NOMO-1 treated with DMSO at 0.1 percent for 48 hours (cell line): ENCODE measurements around the gene HSF5.

ENCODE experiments used
- DNase-seq: peaks from one replicate; lab custom pipeline; 2025; ENCODE audit not compliant: unreplicated experiment; lab: John Stamatoyannopoulos, UW

The HSF5 gene

DNA sequence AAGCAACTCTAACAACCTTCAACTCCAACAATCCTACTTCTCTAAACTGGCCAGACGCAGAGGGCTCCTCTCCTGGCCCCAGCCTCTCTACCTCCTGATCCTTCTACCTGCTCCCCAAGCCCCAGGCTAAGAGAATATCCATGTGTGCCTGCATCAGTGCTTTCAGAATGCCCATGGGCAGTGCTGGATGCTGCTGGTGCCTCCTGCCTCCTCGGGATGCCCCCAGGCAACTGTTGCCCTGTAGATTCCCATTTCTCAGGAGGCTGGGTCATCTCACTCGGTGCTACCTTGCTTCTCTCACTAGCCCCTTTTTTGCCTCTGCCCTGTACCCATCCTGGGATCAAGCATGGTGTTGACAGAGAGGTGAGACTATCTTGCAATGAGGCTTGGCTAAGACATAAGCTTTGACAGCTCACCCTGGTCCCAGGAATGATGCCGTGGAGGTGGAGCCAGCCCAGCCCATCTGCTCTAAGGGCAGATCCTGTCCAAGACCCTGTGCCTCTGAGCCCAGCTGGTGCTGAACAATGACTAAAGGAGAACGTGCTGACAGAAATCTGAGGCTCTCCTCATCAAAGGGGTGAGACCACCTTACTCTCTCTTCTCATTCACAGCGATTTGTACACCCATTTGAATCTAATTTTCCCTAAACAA, 116.8 kb downstream of the HSF5 start:
- DNase-seq = no peak

DNA sequence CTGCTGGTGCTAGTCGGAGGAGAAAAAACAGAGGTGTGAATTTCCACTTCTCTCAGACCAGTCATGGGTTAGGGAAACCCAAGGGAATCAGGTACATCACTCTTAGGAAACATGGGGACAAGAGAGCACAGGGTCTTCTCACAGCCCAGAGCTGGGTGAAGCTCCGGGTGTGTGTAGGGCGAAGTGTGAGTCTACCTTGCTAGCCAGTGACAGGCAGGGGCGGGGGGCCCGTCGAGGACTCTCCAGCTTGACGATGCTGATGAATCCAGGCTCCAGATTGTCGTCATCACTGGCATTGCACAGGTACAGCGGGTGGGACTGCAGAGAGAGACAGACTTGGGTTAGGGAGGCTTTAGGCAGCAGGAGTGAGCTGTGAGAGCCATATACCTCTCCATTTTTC, 117.5 kb downstream of the HSF5 start:
- DNase-seq = no peak

DNA sequence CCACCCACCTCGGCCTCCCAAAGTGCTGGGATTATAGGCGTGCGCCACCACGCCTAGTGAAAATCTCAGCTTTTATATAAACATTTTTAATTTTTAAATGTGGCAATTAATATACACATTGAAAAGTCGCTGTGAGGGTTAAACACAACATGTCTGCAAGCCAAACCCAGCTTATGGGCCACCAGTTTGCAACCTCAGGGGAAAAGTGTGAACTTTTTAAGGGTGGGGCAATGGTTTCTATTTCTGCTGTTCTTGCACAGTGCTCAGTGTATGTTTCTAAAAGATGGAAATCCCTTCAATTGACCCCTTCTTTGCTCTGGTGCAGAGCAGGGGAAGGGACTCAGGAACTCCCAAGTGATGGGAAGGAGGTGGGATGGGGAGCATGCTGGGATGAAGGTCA, 117.9 kb downstream of the HSF5 start:
- no peak for DNase-seq
